Stimulated activated CD8-positive, alpha-beta memory T cell treated with anti-CD3 and anti-CD28 coated beads, Interleukin-12 subunit alpha, Interleukin-12 subunit beta, amount 100 ng/mL, for 24 hours (primary cell): ENCODE data around the gene TMEM59.
"Not testable (repeated sequence)": the region's sequence is repeated elsewhere in the genome, so short reads cannot be mapped to it uniquely, and the experiment has no call there.

Experiments
- DNase-seq: peaks from one replicate; pipeline ENCODE4 v3.0.0-alpha.2; 2020; ENCODE audit errors: extremely low read depth

The TMEM59 gene

DNA sequence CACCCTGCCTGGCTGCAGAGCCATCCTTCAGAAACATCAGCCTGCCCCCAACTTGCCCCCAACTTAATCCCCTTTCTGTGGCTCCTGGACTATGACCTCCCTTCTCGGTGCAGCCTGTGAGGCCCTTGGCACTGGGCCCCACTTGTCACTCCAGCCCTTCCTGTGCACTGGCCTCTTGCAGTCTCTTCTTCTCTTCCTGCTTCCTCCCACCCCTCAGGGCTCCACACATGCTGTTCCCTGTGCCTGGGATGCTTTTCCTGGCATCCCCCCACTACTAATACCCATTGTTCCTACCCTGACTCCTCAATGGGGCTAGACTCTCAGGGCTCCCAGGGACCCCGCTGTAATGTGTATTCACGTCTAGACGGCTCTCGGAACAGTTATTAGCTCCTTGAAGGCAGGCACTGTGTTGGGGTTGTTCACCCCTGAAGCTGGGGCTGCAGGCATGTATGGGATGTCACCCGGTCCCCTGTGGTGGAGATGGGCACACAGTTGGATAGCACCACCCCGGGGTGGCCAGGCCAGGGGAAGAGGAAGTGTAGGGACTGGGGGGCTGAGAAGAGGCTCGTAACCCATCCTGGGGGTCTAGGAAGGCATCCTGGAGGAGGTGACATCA lies 39.5 kb downstream of the TMEM59 start:
- DNase-seq = no peak

GRCh38 chr1:54012863-54013262 lies 40.1 kb downstream of the TMEM59 start:
- no peak for DNase-seq

GRCh38 chr1:54012008-54012325 lies 41.0 kb downstream of the TMEM59 start:
- no peak for DNase-seq

GRCh38 chr1:54011316-54012007 lies 41.5 kb downstream of the TMEM59 start:
- no peak for DNase-seq

- no peak for DNase-seq
Measured at GRCh38 chr1:54010415-54011117, 42.4 kb downstream of the TMEM59 start.

DNA sequence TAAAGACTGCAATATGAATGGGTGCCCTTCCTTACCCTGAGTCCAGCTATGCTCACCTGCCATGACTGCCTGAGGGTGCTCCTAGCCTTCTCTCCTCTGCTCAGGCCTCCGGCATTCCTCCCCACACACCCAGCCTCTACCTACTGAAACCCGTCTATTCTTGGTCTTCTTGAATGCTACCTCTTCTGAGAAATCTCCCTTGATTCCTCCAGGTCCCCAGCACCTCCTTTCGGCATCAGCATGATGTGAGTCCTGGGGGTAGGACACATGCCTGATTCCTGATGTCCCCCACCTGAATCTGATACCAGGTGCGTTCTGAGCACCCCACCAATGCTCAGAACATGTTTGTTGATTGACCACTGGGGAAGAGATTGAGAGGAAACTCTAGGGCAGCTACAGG lies 43.6 kb downstream of the TMEM59 start:
- DNase-seq = no peak

DNA sequence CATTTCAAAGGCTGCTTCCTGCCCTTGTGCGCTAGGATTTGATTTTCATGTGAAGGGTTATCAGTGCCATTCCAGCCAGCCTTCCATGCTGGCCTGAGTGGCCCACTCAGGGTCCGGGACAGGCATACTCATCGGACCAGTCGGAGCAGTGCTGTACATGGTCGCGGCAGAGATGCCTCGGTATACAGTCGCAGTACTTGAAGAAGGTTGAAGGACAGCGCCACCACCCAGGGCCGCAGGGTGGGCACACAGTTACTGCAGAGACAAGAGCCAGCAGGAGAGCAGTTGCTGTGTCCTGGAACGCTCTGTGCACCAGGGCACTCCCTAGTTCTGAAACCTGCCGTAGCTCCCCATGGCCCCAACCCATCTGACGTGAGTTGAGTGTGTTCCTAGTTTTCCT lies 44.1 kb downstream of the TMEM59 start:
- no peak for DNase-seq

DNA sequence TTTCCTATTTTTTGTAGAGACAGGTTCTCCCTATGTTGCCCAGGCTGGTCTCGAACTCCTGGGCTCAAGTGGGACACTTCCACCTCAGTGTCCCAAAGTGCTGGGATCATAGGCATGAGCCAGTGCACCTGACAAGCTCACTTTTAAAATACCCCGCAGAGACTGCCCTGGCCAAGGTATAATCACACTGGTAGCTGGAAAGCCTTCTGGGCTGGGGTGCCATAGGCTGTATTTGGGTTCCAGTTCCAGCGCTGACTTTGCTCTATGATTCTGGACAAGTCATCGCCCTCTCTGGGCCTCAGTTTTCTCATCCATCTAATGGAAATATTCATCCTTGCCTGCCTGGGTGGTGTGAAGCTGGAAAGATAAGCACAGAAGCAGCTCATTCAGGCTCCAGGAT lies 45.4 kb downstream of the TMEM59 start:
- DNase-seq = no peak

GRCh38 chr1:54006508-54006907 lies 46.5 kb downstream of the TMEM59 start:
- DNase-seq = no peak

DNA sequence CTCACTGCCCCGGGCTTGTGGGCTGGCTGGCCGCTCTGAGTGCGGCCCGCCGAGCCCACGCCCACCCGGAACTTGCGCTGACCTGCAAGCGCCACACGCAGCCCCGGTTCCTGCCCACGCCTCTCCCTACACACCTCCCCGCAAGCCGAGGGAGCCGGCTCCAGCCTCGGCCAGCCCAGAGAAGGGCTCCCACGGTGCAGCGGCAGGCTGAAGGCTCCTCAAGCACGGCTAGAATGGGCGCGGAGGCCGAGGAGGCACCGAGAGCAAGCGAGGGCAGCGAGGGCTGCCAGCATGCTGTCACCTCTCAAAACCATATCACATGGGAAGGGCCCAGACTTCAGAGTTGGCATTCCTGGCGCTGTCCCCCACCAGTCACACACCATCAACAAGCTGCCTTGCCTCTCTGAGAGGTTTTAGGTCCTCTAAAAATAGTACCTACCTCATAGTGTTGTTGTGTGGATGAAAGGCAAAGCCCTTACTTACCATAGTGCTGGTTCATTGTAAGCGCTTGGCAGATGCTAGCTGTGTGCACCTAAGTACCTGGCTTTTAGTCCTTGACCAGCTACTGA lies 48.4 kb downstream of the TMEM59 start:
- no peak for DNase-seq

DNA sequence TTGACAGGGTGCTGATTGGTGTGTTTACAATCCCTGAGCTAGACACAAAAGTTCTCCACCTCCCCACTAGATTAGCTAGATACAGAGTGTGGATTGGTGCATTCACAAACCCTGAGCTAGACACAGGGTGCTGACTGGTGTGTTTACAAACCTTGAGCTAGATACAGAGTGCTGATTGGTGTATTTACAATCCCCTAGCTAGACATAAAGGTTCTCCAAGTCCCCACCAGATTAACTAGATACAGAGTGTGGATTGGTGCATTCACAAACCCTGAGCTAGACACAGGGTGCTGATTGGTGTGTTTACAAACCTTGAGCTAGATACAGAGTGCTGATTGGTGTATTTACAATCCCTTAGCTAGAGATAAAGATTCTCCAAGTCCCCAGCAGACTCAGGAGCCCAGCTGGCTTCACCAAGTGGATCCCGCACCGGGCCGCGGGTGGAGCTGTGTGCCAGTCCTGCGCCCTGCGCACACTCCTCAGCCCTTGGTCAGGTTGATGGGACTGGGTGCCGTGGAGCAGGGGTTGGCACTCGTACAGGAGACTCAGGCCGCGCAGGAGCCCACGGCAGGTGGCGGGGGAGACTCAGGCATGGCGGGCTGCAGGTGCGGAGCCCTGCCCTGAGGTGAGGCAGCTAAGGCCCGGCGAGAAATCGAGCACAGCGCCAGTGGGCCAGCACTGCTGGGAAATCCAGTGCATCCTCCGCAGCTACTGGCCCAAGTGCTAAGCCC lies 49.1 kb downstream of the TMEM59 start:
- DNase-seq = not testable (repeated sequence)

DNA sequence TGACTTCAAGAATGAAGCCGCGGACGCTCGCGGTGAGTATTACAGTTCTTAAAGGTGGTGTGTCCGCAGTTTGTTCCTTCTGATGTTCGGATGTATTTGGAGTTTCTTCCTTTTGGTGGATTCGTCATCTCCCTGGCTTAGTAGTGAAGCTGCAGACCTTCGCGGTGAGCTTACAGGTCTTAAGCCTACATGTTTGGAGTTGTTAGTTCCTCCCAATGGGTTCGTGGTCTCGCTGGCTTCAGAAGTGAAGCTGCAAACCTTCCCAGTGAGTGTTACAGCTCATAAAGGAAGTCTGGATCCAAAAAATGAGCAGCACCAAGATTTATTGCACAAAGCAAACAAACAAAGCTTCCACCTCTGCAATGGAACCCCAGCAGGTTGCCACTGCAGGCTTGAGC lies 49.8 kb downstream of the TMEM59 start:
- no peak for DNase-seq

- DNase-seq = no peak
Measured at GRCh38 chr1:54002544-54003248, 50.3 kb downstream of the TMEM59 start.

GRCh38 chr1:54001591-54001990 lies 51.4 kb downstream of the TMEM59 start:
- no peak for DNase-seq

DNA sequence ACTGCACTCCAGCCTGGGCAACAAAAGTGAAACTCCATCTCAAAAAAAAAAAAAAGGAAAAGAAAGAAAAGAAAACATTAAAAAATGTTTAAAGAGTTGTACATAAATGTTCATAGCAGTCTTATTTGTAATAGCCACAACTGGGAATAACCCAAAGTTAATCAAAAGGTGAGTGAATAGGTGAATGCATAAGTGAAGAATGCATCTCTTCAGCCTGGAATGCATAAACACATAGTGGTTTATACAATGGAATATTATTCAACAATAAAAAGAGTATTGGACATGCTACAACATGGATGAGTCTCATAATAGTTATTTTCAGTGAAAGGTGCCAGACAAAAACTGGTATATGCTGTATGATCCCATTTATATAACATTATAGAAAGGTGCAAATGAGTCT lies 53.1 kb downstream of the TMEM59 start:
- no peak for DNase-seq

DNA sequence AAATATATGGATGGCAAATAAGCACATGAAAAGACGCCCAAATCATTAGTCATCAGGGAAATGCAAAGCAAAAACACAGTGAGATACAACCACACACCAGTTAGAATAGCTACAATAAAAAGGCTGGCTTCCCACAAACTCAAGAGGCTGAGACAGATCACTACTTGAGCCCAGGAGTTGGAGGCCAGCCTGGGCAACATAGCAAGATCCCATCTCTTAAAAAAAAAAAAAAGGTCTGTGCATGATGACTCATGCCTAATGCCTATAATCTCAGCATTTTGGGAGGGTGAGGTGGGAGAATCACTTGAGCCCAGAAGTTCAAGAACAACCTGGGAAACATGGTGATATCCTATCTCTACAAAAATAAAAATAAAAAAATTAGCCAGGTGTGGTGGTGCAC lies 54.8 kb downstream of the TMEM59 start:
- DNase-seq = no peak

DNA sequence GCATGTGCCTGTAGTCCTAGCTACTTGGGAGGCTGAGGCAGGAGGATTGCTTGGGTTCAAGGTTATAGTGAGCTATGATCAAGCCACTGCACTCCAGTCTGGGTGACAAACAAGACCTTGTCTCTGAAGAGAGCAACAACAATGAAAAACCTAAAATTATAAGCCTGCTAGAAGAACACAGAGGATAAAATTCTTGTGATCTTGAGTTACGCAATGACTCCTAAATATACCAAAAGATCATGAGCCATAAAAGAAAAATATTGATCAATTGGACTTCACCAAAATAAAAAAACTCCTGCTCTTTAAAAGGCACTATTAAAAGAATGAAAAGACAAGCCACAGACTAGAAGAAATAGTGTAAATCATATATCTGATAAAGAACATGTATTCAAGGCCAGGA lies 57.3 kb downstream of the TMEM59 start:
- DNase-seq = no peak

DNA sequence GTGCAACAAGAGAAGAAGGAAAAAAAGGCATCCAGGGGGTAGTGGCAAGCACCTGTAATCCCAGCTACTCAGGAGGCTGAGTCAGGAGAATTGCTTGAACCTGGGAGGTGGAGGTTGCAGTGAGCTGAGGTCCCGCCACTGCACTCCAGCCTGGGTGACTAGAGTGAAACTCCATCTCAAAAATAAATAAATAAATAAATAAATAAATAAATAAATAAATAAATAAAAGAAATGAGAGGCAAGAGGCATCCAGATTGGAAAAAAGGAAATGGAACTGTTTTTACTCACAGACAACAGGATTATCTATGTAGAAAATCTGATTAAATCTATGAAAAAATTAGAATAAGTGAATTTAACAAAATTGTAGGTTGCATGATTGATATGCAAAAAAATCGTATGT lies 58.5 kb downstream of the TMEM59 start:
- DNase-seq = not testable (repeated sequence)

- DNase-seq = no peak
Measured at GRCh38 chr1:53992085-53992874, 60.7 kb downstream of the TMEM59 start.

- DNase-seq = no peak
Measured at GRCh38 chr1:53987880-53988279, 65.1 kb downstream of the TMEM59 start.

- DNase-seq = no peak
Measured at GRCh38 chr1:53986458-53986857, 66.5 kb downstream of the TMEM59 start.
